Measurements from ENCODE around the gene TJP2. TPM values are rescaled to one million over a fixed set of nuclear protein-coding genes. Genes with fewer than 3 reads are reported as not detected.

The TJP2 gene
- total and polyA plus RNA-seq, 2 of the 4 experiments (the other 2 are of a cell fraction), result 38.3 to 49.3 TPM

- no peak overlapping the region for H2BK20ac ChIP-seq (ENCODE audit: low read depth, low read length)
- no peaks in the 10 kb centered on the region for H3K9me3 ChIP-seq (ENCODE audit: control insufficient read depth, insufficient read depth, low read length)
- no peak overlapping the region for H2AFZ ChIP-seq (replicated peaks; ENCODE audit: low read length, poor library complexity)
- no peak overlapping the region for H3K27ac ChIP-seq (ENCODE audit: insufficient read depth, low read length)
- H4K5ac ChIP-seq (ENCODE audit: low read depth, low read length), result no peak overlapping the region
- H3K4ac ChIP-seq (ENCODE audit: low read depth, low read length), result no peak overlapping the region
- no TSS peak for BruUV-seq (replicated peaks)
- peaks cover 27% of the 10 kb centered on the region for H3K36me3 ChIP-seq (ENCODE audit: control insufficient read depth, insufficient read depth, low read length)
- no peak overlapping the region for H2BK15ac ChIP-seq (ENCODE audit: low read depth, low read length)
- H3K23ac ChIP-seq (ENCODE audit: low read depth, low read length), result no peak overlapping the region
- H2BK5ac ChIP-seq (ENCODE audit: low read depth, low read length, poor library complexity, severe bottlenecking), result no peak overlapping the region
- no peak overlapping the region for H3K4me3 ChIP-seq (ENCODE audit: insufficient read depth, low read depth, low read length)
- in situ Hi-C loops (cut with MboI; ENCODE audit: low sequenced_read_pairs), result loop anchor here (25.0 kb wide), 1 partner anchor 110 kb away; no protein-coding TSS in a partner anchor
- 100% methylated on average over 1 of the region's 5 CpGs; no CpG with 5 or more reads in 1 of the 2 experiments for WGBS, 2 experiments (ENCODE audit: extremely low coverage in 2 of 2, insufficient read length in 1 of 2)
- H4K91ac ChIP-seq (ENCODE audit: insufficient read depth, low read depth, low read length), result no peak overlapping the region
- dilution Hi-C loops (cut with HindIII; ENCODE audit: low sequenced_read_pairs, unreplicated experiment), result no loop called here
- ChIA-PET POLR2A (ENCODE audit: unreplicated experiment) (no interaction called here), CTCF (no interaction called here)
- no peak overlapping the region for H3K18ac ChIP-seq (ENCODE audit: low read depth, low read length)
- ATAC-seq (ENCODE audit: low read depth) (no peak), DNase-seq (no peak)
- H3K9ac ChIP-seq (ENCODE audit: low read depth, low read length), result no peak overlapping the region
- H4K20me1 ChIP-seq (ENCODE audit: insufficient read depth, low read length), result no peaks in the 10 kb centered on the region
- H2AK5ac ChIP-seq (ENCODE audit: low read depth, low read length), result no peak overlapping the region
- no peaks in the 10 kb centered on the region for H3K4me1 ChIP-seq (ENCODE audit: control insufficient read depth, insufficient read depth, low read length)
- no peaks in the 10 kb centered on the region for H3K79me1 ChIP-seq (ENCODE audit: low read depth in 1 of 2, low read length in 2 of 2)
- no peak for TF ChIP-seq BHLHE40 (IDR thresholded peaks at IDR 0.05; ENCODE audit: low read depth, low read length)
- no peak for TF ChIP-seq USF2 (IDR thresholded peaks at IDR 0.05; ENCODE audit: low read depth, low read length)
- no peak overlapping the region for H4K8ac ChIP-seq (ENCODE audit: low read depth in 2 of 2, low read length in 2 of 2)
- no peak overlapping the region for H3K14ac ChIP-seq (replicated peaks; ENCODE audit: low read depth, low read length)
- H3K4me2 ChIP-seq (ENCODE audit: low read depth, low read length), result no peak overlapping the region
- no peak overlapping the region for H3K56ac ChIP-seq (ENCODE audit: extremely low read depth, insufficient read depth, low read length)
- no peaks in the 10 kb centered on the region; the same call in 1 of the 2 replicates for H3K9me1 ChIP-seq (ENCODE audit: insufficient read depth, low read length)
- no peak overlapping the region for H2BK120ac ChIP-seq (ENCODE audit: low read depth, low read length)
- no peaks in the 10 kb centered on the region for H3K27me3 ChIP-seq (ENCODE audit: control insufficient read depth, insufficient read depth, low read length)
- no peak overlapping the region for H2AK9ac ChIP-seq (replicated peaks; ENCODE audit: low read depth, low read length, poor library complexity)
- intact Hi-C loops (cut with micrococcal nuclease), result no loop called here
These were observed 78.4 kb downstream of the TJP2 start for GRCh38 chr9:69252436-69252835.
